Endometrial microvascular endothelial cells (primary cell): Measurements from ENCODE around the gene KCNMA1. TPM values are rescaled to one million over a fixed set of nuclear protein-coding genes. Genes with fewer than 3 reads are reported as not detected.

Source experiments
- in situ Hi-C: cut with HindIII; loops from 2 replicates; pipeline ENCODE4 v1.10.0; 2017; ENCODE audit warnings: low sequenced_read_pairs, low pct_unique_long_range_greater_than_20kb; ENCODE audit errors: inconsistent ontology term
- total RNA-seq: library from RNA; depleted of rRNA; stranded (reverse); fragments of >200 nt; gene quantifications from one replicate; pipeline ENCODE4 v1.2.3, GENCODE V29; 2015; ENCODE audit errors: inconsistent ontology term

Gene KCNMA1
- total RNA-seq, 1 donor from 2014 or later = 0.09 TPM

DNA sequence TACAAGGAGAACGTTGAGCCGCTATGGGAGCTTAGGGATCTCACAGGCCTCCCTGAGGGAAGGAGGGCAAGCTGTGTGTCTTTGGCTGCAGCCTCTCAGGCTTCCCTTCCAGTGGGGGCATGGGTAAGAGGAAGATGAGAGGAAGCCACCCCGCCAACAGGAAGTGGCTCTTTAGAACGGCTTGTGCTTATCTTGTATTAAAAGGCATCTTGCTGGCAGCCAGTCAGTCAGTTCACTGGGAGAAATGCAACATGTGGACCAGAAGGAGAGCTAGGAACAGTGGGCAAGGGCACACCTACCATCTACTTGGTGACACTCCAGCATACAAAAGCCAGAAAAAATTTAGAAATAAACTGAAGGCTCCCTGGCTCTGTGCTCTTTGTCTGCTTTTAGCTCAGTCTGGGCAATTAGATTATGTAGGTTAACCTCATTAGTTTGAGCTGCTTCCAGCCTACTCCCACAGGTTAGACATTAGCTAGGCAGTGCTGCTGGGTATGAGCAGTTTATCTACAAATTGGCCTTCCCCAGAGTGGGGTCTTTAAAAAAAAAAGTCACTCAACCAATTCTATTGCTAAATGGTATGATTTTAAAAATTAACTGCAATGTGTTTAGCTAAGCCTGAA lies 595.9 kb downstream of the KCNMA1 start:
- in situ Hi-C loops = no loop called here

DNA sequence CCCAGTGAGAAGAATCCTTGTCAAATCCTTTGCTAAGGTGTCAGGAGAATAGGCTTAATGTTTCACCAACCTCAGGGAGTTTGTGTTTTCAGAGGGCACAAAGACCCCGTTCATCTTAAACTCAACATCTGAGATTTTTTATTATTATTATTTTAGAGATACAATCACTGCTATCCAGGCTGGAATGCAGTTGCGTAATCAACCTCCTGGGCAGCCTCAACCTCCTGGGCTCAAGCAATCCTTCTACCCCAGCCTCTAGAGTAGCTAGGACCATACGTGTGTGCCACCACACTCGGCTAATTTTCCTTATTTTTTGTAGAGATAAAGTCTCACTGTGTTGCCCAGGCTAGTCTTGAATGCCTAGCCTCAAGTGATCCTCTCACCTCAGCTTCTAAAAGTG lies 599.2 kb downstream of the KCNMA1 start:
- in situ Hi-C loops = no loop called here

DNA sequence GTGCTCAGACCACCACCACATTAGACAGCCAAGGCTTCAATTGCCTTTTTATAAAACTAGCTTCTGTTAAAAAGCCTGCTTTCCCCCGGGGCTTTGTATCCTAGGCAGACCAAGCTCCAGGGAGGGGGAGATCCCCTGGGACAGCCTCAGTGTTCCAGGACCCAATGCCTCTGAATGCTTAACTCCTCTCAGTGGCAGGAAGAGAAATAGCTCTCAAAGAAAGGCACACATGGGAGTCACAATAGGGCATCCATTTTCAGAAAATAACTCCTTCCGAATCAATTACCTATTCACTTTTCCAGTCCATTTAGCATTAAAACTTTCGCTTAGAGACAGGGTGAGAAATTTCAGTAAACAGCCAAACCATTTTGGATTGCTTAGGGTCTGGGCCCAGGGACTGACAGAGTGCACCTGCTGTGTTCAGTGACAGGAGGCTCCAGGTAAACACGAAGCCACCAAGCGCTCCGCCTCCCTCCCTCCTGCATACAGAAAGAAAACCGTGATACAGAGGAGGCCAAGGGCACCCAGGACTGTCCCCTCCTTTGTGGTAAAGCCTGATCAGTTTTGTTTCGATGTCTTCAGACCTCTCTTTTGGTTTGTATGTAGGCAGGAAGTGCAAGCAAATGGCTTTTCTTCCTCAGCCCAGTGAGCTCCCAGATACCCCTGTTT lies 599.7 kb downstream of the KCNMA1 start:
- in situ Hi-C loops = no loop called here

DNA sequence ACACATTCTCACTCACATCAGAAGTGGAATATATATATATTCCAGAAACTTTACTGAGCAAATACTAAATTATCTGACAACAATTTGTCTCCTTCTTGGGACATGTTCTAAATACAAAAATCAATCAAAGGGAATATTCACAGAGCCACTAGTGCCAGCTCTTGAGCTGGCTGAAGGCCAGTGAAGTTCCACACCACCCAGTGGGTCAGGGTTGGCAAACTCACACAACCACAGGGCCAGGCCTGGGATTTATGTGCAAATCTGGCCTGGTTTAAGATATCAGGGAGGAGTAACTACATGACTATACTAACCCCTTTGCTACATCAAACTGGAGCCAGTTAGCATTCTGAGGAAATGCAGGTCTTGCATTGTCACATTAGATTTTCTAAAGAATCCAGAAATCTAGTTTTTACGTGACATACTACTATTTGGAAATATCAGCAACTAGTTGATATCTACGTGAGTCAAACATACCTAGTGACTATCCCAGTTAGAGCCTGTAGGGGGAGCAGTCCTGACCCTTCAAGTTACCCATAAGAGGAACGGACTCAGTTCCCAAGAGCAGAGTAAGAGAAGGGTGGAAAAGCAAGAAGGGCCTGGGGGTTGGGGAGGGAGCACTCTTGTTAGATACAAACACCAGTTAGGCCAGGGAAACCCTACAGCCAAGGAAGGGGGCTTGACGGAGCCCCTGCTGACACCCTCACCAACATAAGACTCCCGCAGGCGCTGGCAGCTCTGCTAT lies 600.4 kb downstream of the KCNMA1 start:
- in situ Hi-C loops = no loop called here

DNA sequence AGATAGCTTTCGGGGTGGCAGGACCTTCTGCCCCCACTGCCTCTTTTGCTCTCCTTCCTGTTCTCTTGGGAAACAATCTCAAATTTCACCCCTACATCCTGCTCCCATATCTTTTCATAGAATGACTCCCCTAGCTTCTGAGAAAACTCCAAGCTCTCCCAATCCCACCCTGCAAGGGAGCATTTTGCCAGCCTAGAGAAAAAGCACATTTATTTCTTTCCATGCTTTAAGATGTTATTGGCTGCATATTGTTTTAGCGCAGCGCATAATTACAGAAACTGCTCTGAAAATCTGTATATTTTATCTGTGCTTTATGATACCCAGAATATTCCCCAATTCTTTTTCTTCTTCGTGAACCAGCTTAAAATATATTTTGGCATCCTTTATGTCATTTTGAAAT lies 601.3 kb downstream of the KCNMA1 start:
- in situ Hi-C loops = no loop called here

DNA sequence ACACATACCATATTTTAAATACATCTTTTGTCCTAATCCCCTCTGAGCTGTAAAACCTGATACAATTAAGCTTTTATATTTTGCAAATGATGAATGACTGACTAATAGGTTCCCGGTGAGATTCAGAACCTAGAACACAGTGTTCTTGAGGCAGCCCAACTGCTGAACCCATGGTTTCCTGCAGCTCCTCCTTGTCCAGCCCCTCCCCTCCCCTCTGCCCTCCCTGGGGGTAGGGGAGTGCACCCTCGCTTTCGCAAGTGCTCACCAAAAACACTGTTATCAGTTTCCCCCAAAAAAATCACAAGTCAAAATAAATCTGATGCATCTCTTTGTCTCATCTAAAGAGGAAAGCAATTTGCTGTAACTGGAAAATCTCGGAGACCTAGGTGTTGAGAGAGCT lies 602.8 kb downstream of the KCNMA1 start:
- in situ Hi-C loops = no loop called here

DNA sequence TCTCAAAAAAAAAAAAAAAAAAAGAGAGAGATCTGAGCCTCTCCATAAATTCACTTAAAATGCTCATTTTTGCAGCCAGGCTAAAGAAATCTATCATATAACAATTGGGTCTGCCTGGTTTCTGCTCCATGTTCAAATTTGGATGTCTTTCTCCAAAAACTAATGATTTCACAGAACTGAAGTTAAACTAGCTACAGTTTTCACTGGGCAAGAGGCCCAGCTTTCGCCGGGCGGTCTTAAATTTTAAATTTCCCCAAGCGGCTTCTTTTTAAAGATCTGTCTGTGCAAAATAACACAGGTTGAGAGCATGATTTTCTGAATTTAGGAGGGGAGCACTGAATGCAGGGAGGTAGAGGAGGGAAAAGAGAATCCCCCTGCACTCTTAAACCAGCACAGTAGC lies 603.4 kb downstream of the KCNMA1 start:
- in situ Hi-C loops = no loop called here

DNA sequence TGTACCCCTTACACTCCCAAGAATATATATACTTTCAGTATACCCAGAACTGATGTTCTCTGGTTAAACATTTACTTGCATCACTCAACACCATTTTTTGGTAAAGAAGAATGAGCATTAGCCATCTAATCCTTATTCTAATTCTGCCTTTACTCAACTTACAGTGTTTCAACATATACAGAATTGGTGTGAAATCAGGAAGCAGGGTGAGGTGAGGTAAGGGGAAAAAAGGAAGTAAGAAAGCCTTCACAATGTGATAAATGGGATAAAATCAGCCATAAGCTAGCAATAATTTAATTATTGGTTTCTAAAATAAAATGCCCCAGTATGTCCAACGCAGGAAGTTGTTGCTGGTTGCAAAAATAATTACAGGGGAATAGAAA lies 605.4 kb downstream of the KCNMA1 start:
- in situ Hi-C loops = no loop called here

DNA sequence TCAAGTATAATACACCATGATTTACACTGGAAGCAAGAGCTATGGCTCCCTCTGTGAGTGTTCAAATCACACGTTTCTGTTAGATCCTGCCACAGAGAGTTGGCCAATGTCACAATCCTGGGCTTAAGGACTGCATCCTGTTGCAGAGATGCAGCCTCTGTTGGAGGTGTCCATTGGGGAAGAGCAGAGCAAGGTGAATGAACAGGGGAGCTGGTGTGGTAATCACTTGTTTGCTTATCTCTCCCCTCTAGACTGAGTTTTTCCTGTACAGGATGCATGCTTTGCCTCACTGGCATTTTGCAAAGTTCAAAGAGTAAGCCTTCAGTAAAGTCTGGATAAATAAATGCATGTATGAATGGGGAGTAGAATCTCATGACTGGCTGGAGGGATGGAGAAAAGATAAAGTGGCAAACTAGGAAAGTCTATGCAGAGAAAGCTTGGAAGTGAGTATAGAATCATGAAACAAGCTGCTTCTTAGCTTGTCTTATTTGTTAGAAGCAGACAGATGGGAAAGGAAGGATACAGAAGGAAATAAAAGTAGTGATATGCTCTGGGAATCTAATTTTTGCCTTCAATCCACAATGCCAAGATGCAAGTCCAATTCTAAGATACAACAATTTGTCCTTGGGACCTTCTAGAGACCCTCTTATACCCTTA lies 605.9 kb downstream of the KCNMA1 start:
- in situ Hi-C loops = no loop called here

DNA sequence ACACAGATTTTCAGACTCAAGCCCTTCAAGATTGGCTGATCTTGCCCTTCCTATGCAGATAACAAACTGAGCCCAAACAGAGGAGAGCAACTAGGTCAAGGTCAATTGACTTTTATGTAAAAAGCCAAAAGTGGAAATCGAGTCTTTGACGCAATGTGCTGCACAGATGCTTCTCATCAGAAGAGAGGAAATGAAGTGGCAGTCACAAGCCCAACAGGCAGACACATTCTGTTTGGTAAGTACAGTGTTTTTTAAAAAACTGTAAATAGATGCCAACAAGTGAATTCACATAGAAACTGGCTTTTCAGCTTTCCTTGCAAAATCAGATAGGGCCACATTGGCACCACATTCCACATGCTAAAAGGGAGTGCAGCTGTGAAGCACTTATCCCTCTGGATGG lies 606.6 kb downstream of the KCNMA1 start:
- in situ Hi-C loops = no loop called here

DNA sequence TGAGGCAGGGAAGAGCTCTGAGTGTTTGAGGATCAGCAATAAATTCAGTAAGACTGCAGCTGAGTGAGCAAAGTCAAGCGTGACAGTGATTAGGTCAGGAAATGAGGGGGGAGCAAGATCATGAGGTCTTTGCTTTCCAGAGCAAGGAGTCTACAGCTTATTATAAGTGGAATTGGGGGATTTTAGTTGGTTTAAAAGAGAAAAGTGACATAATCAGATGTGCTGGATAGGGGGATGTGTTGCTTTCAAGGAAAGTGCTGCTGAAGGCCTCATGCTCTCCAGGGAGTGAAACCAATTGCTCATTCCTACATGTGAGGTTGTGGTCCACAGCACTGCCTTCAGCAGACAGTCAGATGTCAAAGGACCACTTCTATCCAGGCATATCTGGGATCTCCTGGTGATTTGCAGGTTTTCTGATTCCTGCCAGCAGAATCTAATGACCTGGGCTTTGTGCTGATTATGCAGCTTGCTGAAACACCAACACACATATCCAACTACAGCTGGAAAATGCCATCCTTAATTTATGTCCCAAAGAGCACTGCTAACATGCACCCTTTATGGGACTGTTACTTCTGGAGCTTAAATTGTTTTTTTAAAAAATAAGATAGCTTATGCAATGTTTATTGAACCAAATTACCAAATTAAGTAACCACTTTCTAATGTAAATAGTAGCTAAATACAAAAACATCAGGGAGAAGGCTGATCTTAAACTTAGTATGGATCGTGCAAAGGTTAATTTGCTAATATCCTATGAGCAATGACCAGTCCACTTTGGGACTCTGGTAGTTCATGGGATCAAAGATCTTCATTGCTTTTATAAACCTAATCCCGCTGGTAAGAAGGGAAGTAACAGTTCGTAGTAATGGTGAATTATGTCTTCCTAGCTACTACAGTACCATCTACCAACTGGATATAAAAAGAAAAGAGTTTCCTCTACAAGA lies 607.6 kb downstream of the KCNMA1 start:
- in situ Hi-C loops = no loop called here

DNA sequence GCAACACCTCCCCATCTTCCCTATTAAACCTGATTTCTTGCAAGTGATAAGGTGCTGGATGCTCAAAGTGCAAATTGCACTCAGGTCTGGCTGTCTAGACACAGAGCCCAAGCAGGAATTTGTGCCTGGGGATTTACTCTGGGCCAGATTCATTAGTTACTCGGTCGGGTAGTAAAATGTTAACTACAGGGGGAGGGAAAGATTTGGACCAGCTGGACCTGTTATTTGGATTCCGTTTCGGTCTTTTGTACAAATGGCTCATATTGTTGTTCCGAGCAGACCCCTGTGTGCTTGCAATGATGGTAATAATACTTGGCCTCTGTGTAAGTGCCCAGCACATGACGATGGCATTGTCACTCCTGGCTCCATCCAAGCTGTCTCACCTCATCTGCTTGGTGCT lies 609.6 kb downstream of the KCNMA1 start:
- in situ Hi-C loops = no loop called here

DNA sequence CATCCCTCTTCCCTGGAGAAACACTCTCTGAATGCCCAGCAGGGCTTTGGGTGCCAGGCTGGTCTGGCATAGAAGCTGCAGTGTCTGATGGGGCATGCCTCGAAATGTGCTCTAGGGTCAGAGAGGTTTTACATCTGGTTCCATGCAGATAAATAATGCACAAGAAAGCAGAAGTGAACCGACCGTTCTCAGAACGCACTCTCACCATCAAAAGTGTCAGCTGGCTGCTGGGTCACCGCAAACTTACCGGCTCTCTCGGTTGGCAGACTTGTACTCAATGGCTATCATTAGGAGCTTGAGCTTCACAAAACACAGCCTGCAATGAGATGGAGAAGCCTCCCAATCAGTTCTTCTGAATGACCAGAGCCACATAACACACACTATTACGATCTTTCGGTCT lies 610.0 kb downstream of the KCNMA1 start:
- in situ Hi-C loops = no loop called here

DNA sequence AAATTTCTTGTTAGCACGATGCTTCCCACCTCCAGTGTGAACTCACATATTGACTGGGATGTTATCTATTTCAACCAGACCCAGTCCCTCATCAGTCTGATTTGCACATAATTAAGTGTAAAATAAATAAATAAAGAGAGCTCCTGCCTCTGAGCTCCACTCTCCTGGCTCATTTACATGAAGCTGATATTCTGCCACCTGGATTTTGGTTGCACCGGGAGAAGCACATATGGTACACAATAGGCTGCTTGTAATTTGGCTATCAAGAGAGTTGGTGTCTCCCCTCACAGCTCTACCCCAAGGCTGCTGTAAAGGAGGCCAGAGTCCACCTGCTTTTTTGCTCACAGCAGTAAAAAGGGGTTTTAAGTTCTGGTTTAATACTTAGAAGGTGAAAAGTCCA lies 610.5 kb downstream of the KCNMA1 start:
- in situ Hi-C loops = no loop called here

DNA sequence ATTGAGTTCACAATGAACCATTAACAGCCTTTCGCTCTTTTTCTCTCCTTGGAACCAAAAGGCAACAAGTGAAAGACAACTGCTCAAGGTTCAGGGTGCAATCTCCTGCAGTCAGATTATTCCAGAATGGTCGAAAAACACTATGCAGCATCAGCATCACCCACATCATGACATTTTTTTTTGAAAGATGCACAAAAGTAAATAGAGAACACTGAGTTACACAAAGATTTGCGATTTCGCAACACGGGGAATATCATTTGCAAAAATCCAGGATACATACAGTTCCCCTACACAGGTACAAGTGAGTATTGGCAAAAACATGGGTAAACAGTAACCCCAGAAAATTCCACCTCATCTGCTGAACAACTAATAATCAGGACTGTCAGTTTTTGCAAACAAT lies 611.5 kb downstream of the KCNMA1 start:
- in situ Hi-C loops = no loop called here

DNA sequence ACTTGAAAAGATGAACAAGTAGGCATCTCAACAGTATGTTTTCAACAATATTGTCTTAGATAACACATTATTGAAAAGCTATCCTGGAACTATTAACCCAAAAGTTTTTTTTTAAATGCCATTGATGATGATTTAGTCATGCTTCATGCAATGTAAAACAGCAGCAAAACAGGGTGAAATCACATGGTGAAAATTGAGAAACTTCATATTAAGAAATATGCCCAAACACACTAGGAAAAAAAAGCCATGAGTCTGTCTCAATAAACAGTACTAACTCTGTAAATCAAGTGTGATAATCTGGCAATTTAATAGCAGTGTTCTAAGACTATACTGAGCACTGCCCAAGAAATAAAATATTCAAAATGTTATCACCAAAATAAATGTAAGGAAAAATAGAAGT lies 613.1 kb downstream of the KCNMA1 start:
- in situ Hi-C loops = no loop called here

DNA sequence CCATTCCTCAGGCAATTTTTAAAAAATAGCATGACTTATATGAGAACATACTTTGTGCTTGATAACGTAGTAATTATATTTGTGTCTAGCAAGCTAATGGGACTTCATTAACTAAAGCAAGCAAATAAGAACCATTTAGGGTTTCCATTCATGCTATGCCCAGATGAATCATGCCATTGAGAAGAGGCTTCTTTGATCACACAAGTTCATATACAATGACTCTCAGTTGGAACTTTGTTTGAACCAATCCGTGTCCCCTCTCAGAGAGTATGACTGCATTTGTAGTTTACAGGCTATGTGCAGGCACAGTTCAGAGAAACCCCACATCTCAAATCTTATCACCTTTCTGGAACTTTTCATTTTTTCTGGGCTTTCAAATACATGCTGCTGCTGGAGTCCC lies 614.2 kb downstream of the KCNMA1 start:
- in situ Hi-C loops = no loop called here

DNA sequence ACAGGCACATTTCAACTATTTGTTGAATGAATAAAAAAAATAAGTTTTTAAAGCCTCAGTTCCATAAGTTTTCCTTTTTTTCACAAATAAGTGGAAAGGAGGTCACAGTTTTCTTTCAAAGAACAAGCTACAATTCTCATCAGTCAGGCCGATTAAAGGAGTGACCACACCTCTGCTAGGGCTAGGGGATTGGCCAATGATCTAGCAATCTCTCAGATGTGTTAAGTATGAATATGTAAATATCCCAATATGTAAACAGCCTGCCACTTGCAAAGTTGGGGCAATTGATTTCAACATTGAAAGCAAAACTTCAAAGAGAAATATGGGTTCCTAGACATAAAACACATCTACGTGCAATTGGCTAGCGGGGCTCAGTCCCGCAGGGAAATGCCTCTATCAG lies 614.9 kb downstream of the KCNMA1 start:
- in situ Hi-C loops = no loop called here

DNA sequence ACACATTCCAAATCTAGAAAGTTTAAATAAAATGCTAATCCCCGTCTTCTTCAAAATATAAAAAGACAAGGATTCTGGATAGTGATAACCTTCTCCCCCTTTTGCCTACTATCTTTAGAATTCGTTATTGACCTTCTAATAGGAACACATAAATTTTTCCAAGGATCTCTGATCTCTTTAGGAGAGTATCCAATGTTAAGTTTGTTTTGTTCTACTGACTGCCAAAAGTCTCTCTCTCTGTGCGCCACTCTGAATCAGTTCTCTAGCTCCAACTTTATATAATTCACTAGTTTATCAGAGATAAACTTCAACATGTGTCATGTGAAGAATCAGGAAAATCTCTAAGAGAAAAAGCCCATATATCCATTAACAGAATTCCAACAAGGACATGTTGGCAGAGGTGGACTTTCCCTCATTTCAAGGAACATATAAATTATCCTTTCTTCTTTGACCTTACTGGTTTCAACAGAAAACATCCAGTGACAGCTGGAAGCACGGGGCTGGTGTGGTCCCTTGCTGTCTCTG lies 615.6 kb downstream of the KCNMA1 start:
- in situ Hi-C loops = no loop called here
